ENCODE results near the gene SERP1.

SERP1 gene

DNA sequence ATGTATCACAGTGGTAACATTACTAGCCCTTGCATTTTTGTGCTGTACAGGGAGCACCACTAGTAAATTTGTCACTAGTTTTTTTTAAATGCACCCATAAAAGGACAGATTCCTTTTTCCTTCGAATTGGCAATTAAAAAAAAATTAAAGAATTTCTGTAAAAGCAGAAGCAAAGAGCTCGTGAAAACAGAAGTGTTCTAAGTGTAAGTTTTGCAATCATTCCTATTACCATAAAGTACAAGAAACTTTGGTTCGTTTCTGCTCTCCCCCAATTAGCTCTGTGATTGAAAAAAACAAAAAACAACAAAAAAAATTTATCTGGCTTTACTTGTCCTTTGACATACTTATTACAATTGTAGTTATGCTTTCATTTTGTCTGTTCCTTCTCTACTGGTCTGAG is 5.3 kb downstream of the SERP1 start:
- TF ChIP-seq, protein P1, sequence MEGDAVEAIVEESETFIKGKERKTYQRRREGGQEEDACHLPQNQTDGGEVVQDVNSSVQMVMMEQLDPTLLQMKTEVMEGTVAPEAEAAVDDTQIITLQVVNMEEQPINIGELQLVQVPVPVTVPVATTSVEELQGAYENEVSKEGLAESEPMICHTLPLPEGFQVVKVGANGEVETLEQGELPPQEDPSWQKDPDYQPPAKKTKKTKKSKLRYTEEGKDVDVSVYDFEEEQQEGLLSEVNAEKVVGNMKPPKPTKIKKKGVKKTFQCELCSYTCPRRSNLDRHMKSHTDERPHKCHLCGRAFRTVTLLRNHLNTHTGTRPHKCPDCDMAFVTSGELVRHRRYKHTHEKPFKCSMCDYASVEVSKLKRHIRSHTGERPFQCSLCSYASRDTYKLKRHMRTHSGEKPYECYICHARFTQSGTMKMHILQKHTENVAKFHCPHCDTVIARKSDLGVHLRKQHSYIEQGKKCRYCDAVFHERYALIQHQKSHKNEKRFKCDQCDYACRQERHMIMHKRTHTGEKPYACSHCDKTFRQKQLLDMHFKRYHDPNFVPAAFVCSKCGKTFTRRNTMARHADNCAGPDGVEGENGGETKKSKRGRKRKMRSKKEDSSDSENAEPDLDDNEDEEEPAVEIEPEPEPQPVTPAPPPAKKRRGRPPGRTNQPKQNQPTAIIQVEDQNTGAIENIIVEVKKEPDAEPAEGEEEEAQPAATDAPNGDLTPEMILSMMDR (IDR thresholded peaks at IDR 0.05; ENCODE audit: insufficient read depth, low read depth, low read length, missing control alignments), result no peak
- no peak overlapping the region for H3K4me3 ChIP-seq (ENCODE audit: low read length)
- DNase-seq (ENCODE audit: low read depth), result no peak

DNA sequence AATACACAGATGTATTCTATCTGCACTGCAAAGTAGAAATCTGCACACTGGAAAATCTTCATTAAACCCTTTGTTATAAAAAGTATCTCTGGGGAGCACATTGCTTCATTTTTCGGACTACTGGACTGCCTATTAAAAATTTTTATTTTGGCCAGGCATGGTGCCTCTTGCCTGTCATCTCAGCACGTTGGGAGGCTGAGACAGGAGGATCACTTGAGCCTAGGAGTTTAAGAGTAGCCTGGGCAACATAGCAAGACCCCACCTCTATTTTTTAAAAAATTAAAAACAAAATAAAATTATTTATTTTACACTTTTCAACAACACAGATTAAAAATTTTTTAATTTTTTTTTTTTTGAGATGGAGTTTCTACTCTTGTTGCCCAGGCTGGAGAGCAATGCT is 6.0 kb downstream of the SERP1 start:
- DNase-seq (ENCODE audit: low read depth), result no peak
- H3K4me3 ChIP-seq (ENCODE audit: low read length), result no peak overlapping the region
- TF ChIP-seq, protein P1 (IDR thresholded peaks at IDR 0.05; ENCODE audit: insufficient read depth, low read depth, low read length, missing control alignments), result no peak

DNA sequence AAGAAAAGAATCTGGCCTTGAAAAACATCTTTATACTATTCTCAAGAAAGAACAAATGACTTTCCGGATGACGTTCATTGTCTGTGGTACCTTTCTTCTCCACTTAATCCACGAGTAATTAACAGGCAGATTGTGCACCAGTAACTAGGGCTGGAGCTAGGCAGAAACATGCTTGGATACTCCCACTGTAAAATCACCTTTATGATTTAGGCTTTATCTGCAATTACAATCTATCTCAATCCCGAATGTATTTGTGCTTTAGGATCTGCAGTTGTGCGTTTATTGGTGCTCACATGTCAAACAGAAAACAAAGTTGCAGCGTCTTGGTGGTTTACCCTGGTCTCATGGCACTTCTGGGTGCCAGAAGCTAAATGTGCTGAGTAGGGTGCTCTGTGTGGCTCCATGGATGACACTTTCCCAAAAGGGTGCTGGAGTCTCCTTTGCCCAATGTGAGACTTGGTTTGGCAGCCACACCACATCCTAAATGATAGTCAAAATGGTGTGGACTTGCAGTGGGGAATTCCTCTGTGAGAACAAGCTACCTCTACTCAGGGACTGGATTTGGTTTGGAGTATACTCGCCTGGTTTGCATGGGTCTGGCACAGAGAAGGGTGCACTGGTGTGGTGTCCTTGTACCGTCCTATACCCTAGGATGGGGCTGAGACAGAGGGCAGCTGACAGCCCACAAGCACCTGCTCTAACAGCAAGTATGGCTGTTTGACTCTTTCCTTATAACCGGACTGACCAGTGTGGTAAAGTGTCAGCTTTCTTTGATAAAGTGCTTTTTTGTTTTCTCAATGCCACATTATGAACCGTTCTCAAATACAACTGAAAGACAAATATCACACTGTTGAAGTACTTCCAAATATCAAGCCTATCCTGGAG is 7.7 kb downstream of the SERP1 start:
- no peak for DNase-seq (ENCODE audit: low read depth)

GRCh38 chr3:150535204-150535603 is 11.1 kb downstream of the SERP1 start:
- DNase-seq (ENCODE audit: low read depth), result no peak
- no peak overlapping the region for H3K4me3 ChIP-seq (ENCODE audit: low read length)
- TF ChIP-seq, protein P1 (IDR thresholded peaks at IDR 0.05; ENCODE audit: insufficient read depth, low read depth, low read length, missing control alignments), result no peak

More for the DNA sequence above, 7.7 kb downstream of the SERP1 start:
- H3K4me3 ChIP-seq (ENCODE audit: low read length), result no peak overlapping the region
- TF ChIP-seq, protein P1 (IDR thresholded peaks at IDR 0.05; ENCODE audit: insufficient read depth, low read depth, low read length, missing control alignments), result no peak

- DNase-seq (ENCODE audit: low read depth), result no peak
- H3K4me3 ChIP-seq (ENCODE audit: low read length), result no peak overlapping the region
- TF ChIP-seq, protein P1 (IDR thresholded peaks at IDR 0.05; ENCODE audit: insufficient read depth, low read depth, low read length, missing control alignments), result no peak
Observed at GRCh38 chr3:150531775-150532174, 14.5 kb downstream of the SERP1 start.

- TF ChIP-seq, protein P1 (IDR thresholded peaks at IDR 0.05; ENCODE audit: insufficient read depth, low read depth, low read length, missing control alignments), result no peak
- no peak overlapping the region for H3K4me3 ChIP-seq (ENCODE audit: low read length)
- peak; percentile 21 for DNase-seq (ENCODE audit: low read depth)
Observed at GRCh38 chr3:150528354-150528797, 17.9 kb downstream of the SERP1 start.
